NCI-H1105 treated with DMSO at 0.1 percent for 48 hours (cell line): ENCODE results near the gene TMC3.

Experiments
- DNase-seq: peaks from one replicate; lab custom pipeline; 2025; lab: John Stamatoyannopoulos, UW

TMC3 gene

DNA sequence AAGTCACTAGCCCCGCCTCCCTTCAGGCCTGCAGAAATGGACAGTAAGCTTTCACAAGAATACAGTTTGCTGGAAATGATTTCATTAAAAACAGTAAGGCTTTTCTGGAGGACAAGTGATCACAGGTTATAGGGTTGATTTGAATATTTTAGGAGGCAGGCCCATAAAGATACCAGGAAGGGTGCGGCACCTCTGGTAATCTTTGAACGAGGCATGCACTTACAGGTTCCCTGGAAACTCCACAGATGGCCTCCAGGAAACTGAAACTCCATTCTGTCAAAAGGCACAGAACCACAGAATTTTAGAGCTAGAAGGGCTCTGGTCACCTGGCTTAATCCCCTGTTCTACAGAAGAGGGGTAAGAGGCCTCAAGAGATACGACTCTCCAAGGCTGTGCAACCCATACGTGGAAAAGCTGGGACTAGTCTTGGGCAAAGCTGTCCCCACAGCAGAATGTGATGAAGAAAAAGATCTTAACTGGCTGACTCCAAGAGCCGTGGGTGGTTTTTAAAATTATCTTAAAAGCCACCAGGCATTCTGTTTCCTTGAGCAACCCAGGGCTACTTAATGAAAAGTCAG, 51.2 kb downstream of the TMC3 start:
- DNase-seq: no peak

DNA sequence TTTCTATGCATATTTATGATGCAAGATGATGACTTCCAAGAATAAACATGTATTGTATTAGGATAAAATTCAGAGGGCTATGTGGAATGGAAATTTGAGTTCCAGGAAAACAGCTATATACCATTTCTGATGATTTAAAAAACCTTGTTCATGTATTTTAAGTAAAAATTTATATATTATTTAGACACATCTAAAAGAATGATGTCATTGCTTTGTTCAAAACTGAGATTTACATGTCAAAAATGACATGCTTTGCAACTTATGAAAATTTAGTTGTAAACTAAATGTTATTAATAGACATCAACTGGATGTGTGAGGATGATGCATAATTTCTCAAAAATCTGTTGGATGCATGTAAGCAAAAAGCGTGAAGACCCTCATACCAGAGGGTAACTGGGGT, 52.3 kb downstream of the TMC3 start:
- DNase-seq: no peak

DNA sequence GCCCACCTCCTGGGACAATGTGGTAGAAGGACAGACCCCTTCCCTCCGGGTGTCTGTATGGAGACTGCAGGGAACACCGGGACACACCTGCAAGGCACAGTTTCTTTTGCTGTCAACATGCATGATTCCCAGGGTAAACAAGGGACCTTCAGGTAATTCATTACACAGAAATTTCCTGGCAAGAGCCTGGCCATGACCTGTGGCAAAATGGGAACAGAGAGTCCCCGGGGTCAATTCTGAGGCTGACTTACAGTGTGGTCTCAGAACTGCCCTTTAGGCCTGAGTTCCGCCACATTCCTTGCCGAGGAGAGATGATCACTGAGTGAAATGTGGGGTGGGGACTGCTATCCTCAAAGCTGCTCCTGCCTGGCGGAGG, 56.4 kb downstream of the TMC3 start:
- DNase-seq: no peak

DNA sequence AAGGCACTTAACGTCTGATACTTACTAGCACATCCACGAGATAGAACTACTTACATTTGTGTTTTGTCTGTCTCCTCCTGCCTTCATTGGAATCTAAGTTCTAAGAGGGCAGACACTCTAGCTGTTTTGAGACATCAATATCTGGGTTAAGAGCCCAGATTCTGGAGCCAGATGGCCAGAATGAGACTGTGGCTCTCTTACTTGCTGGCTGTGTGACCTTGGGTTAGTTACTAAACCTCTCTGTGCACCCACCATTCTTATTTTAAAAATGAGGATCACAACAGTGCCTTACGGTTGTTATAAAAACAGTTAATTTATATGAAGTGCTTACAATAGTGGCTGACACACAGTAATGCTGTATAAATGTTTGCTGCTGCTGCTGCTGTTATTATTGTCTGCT, 57.7 kb downstream of the TMC3 start:
- DNase-seq: no peak

DNA sequence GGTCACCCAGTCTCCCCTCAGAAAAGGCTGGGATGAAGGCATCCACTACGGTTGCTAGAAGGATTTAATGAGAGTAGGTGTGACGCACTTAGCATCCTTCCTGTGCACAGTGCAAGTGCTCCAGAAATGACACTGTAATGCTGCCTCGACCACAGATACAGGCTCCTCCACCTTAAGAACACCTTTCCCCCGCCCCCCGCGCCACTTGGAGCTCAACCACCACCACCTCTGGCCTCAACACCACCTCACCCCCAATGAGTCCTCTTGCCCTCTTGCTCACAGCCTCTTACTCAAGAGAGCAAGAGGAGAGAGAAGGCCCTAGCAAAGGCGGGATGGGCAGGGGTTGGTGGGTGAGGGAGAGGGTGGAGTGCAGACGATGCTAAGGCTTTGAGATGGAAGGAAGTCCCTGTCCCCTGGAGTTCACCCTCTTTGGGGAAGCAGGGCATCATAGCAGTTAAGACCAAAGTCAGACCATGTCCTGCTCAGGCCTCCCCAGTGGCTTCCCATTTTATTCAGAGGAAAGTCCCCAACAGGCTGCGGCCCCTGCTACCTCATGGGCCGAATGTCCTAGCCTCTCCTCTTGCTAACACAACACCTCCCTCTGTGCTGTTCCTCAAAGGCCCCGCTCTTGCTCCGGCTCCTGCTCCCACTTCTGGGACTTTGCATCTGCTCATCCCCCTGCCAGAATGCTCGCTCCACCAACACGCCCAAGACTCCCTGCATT, 58.4 kb downstream of the TMC3 start:
- DNase-seq: no peak

DNA sequence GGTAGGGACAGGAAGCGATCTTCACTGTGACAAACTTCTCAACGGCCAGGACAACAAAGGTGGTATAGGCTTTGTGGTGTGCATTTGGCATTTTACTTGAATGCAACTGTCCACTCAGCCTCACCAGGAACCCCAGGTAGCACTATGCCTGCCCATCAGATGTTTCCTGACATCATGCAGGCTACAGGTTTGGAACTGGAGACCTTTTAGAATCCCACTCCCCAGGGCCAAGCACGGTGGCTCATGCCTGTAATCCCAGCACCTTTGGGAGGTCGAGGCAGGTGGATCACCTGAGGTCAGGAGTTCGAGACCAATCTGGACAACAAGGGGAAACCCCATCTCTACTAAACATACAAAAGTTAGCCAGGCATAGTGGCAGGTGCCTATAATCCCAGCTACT, 59.6 kb downstream of the TMC3 start:
- no peak for DNase-seq

DNA sequence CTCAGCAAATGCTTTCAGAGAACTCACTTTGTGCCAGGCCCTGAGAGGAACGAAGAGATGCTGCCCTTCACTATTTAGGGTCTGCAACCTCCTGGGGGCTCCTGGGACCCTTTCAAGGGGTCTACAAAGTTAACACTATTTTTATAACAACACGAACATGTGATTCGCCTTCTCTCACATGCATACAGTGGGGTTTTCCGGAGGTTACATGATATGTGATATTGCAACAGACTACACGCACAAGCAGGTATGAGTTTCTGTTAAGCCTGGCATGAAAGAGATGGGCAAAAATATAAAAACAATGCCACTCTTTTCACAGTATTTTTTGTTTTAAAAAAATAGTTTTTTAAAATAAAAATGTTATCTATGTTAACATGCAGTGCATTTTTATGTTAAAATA, 60.3 kb downstream of the TMC3 start:
- DNase-seq: no peak

DNA sequence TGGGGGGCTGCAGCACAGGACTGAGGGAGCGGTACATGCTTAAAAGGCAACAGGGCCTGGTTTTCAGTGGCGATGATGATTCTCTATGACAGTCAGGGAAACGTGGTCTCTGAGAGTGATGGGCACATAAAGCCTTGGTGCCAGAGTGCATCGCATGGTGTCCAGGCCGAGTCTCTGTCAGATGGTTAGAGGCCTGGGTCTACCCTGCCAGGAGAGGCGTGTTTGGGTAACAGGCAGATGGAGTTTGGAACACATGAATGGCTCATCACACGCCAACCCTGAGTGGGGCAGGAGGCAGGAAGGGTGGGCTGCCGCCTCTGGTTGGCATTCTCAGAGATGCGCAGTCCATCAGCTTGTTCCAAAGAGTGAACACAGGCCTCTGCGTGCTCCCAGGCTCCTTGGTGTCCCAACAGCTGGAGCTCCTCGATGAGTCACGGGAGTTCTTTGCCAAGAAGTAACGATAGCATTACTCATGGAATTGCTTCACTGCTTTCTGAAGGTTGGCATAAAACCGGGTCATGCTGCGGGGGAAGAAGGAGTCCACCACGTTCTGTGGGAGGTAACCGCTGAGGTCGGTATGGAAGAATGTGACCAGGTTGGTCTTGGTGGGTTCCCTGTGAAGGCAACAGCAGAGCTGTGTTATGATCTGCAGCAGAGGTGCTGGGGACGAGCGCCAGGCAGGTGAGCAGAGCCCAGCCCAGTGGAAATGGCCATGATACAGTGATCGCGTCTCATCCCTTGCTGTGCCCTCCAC, 61.0 kb downstream of the TMC3 start:
- no peak for DNase-seq

DNA sequence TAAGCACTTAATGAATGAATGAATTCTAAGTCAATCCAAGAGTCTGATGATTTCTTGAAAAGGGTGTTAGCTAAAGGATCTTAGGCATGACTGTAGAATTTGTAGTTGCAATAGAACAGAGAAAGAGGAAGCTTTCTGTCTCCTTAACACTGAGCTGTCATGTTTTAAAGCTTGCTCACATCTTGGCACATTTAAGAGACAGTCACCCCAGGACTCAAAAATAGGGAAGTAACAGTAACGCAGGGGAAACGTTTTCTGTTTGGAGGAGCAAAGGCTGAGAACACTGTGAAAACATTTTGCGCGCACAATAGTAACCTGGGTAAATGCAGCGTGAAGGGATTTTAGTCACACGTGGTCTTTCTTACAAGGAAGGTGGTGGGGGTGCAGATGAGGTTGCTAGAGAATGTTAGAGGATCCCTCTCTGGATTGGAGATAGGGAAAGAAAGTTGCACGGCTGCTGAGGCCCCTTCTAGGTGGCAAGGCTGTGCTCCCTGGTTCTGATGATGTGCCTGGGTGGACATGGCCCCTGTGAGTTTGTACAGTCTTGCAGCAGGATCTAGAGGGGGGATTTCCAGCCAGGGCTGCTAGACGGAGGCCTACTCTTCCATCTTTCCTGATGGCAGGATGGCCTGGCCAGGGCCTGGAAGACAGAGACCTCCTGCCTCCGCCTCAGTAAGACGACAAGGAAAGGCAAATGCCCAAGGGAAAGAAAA, 62.1 kb downstream of the TMC3 start:
- no peak for DNase-seq

DNA sequence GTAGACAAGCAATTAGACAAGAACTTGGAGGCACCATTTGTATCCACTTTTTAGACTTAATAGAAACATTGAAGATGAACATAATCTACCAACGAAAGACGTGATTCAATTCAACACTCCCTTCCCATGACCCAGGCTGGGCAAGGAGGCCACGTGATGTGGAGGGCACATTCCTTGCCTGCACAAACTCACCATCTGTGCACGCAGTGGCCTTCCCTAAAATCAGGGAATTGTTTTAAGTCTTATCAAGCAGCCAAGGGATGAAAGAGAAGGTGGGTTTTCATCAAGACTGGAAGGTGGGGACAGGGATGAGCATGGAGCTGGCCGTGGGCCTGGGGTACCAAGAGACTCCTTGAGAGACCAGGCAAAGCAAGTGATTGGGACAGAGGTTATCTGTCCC, 63.5 kb downstream of the TMC3 start:
- no peak for DNase-seq

DNA sequence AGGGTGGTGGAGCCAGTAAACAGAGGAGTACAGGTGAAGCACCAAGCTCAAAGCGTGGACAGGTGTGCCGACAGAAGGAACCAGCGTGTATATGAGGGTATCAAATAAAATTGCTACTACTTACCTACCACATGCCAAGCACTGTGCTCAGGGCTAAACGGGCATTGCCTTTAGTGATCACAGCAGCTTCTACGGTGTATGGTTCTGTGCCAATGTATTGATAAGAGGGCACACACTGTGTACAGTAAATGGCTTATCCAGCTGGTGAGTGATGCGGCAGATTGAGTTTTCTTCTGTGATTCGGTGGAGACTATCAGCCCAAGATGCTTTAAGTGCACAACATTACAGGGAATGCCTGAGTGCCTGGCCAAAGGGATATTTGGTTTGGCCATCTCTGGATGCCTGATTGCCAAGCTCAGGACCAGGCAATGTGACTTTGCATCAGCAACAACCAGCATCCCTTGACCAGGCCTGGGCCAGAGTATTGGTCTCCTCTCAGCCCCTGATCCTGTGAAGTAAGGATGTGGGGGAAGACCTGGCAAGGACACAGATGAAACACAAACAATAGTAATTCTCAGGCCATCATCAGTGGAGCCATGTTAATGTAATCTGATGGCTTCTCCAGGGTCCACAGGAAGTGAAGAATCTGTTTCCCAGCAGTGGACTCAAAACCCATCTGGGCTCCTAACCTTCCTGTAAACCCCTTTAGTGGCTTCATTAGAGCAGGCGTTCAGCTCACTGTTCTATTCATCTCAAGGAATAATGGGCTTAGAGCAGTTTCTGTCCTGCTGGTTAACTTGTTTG, 64.2 kb downstream of the TMC3 start:
- DNase-seq: no peak

DNA sequence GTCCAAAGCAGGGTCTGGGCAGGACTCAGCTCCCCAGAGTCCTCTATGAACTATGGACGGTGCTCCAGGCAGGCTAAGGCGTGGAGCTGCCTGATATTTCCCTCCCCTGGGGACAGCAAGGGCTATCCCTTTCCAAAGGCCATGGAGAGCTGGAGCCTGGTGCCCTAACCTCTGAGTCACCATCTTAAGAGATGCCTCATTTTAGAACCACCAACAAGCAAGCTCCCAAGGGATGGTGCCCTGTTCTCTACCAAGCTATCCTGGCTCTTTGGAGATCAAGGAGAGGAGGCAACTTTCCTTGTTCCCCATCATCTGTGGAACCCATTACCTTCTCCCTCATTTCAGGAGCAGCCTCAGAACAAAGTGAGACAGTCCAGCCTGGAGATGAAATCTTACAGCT, 65.8 kb downstream of the TMC3 start:
- no peak for DNase-seq

DNA sequence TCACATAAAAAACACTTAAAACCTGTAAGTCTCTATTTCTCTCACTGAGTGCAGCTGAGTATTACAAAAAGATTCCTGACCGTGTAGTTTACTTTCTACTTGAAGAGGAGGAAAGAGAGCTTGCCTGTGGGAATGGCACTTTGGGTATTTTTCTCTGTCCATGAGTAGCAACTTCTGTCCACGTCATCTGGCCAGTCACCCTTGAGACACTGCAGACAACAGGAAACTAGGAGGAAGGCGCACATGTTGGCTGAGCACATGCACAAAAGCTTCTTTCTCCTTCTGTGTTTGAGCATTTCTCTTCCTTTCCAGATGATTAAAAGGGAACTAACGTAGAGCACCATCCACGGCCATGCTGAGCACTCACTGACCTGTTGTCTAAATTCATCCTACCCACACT, 69.8 kb downstream of the TMC3 start:
- DNase-seq: no peak

DNA sequence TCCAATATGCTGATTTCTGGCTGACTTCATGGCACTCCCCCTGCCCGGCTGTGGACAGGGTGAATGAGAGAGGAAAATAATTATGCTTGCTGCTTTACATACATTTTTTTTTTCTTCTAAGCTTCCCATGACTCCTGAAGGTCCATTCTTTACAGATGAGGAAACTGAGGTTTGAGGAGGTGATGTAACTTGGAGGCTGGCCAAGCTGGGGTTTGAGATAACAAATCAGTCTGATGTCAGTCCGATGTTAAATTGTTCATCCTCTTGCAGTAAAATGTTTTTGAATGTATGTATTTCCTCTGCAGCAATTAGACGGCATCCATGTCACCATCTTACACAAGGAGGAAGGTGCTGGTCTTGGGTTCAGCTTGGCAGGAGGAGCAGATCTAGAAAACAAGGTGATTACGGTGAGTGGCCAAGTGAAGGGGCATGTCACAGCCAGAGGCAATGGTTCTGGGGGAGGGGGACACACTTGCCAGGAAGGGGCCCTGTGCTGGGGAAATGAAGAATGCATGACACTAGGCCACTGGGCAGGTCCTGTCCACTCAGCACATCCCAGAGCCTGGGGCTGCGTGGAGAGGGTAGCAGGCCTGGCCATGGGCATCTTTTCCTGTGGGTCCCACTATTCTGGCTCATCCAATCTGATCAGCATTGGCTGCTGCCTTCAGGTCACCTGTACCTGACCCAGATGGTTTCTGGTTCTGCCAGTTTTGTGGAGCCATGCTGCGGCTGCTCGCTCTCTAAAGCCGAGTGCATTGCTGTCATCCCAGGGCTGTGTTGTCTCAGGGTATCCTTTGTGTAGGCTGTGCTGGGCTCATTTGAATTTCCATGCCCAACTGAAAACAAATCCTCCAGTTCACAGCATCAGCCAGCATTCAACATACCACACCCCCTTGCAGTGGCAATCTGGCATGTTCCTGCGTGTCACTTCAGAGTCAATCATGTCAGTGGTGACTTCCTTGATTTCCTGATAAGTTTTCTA, 70.5 kb downstream of the TMC3 start:
- DNase-seq: no peak

DNA sequence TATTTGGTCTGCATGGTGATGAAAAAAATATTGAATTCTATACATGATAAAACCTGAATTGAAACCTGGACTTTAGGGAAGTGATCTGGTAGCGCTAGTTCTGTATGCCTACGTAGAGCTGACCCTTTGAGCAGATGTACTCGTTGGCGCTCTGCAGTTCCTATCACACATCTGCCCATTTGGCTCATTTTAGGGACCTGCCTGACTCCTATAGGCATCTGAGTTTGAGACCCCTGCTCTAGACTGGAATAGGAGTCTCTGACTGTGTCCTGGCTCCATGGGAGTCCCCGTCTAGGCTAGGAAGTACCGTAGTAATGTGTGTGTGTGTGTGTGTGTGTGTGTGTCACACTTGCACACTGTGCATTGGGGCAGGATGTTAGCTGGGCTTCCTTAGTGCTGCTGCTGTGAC, 71.3 kb downstream of the TMC3 start:
- DNase-seq: no peak

DNA sequence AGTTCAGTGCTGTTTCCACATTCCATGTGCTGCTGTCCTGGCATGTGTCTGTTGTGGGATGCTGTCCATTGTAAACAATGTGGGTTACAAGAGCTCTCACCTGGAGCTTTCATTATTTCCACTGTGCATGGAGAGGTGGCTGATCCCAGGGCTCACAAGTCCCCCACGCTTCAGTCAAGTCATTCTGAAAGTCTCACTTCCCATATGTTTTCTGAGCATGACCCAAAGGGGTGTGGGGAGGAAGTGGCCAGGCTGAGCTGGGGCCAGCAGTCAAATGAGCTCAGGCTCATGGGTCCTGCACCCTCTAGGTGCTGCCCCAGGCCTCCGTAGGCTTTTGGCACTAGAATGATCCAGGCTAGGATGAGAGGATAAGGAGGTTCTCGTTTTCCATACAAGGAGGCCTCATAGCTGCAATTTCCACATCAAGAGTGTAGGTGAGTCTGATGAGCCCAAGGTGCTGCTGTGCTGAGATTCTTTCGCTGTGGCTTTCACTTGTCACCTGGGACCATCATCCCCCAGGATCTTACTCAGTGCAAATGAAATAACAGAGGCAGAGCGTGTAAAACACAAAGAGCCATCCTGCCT, 72.1 kb downstream of the TMC3 start:
- DNase-seq: no peak

DNA sequence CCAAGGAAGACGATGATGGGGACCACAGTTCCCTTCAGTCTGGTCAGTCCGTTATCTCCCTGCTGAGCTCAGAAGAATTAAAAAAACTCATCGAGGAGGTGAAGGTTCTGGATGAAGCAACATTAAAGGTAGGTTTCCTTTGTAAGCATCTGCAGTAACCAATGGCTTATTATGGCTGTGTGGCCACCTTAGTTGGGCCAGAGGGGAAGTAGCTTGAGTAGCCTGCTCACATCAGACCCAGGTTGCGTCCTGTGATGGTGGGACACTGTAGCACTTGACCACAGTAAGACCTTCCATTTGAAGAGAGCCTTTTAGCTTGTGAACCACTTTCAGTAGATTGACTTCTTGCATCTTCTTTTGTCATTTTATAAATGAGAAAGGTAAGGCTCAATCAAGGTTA, 72.6 kb downstream of the TMC3 start:
- no peak for DNase-seq

DNA sequence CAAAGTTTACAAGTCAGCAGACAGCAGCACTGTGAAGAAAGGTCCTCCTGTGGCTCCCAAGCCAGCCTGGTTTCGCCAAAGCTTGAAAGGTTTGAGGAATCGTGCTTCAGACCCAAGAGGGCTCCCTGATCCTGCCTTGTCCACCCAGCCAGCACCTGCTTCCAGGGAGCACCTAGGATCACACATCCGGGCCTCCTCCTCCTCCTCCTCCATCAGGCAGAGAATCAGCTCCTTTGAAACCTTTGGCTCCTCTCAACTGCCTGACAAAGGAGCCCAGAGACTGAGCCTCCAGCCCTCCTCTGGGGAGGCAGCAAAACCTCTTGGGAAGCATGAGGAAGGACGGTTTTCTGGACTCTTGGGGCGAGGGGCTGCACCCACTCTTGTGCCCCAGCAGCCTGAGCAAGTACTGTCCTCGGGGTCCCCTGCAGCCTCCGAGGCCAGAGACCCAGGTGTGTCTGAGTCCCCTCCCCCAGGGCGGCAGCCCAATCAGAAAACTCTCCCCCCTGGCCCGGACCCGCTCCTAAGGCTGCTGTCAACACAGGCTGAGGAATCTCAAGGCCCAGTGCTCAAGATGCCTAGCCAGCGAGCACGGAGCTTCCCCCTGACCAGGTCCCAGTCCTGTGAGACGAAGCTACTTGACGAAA, 74.3 kb downstream of the TMC3 start:
- DNase-seq: no peak

DNA sequence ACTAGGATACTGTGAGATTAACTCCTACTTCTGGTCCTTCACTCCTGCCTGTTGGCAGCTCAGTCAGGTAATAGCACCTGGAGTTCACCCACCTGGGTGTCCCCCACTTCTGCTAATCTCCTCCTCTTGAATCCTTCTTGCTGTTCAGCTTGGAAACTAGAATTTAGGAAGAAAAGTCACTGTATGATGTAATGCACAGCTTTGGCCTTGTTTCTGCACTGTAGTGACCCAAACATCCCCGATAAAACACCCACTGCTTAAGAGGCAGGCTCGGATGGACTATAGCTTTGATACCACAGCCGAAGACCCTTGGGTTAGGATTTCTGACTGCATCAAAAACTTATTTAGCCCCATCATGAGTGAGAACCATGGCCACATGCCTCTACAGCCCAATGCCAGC, 74.9 kb downstream of the TMC3 start:
- DNase-seq: no peak

DNA sequence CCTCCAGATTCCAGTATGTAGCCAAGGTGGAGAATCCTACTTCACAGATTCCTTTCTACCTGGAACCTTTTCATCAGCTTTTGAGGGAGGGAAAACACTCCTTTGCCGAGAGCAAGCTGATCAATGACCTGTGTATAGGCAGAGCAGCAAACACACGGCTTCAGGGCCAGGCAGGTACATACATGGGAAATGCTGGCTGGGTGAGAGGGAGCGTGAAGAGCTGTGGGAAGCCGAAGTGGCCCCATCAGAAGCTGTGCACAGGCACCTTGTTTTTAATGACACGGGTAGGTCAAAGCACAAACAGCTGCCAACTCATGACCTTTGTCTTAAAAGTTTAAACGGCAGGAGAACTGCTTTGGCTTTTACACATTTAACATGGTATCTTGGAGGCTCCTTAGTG, 75.4 kb downstream of the TMC3 start:
- no peak for DNase-seq
